ENCODE data around the gene TMEM98.
"Not testable (repeated sequence)": the region's sequence is repeated elsewhere in the genome, so short reads cannot be mapped to it uniquely, and the experiment has no call there.

Gene TMEM98

DNA sequence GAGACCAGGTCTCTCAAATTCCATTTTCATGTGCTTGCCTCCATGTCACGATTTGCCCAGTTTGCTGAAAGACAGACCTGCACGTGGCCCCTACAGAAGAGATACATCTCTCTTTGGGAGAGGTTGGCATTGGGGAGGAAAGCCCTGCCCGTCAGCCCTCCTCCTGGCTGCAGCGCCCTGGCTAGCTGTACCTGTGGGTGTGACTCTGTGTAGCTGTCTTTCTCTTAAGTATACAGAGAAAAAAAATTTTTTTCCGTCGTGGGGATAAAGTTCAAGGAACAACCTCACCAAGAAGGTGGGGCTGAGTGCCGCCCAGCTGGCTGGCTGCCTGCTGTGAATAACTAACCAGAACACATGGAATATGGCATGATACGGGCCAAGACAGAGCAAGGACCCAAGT lies 26.5 kb downstream of the TMEM98 start:
- TF ChIP-seq, protein P1, sequence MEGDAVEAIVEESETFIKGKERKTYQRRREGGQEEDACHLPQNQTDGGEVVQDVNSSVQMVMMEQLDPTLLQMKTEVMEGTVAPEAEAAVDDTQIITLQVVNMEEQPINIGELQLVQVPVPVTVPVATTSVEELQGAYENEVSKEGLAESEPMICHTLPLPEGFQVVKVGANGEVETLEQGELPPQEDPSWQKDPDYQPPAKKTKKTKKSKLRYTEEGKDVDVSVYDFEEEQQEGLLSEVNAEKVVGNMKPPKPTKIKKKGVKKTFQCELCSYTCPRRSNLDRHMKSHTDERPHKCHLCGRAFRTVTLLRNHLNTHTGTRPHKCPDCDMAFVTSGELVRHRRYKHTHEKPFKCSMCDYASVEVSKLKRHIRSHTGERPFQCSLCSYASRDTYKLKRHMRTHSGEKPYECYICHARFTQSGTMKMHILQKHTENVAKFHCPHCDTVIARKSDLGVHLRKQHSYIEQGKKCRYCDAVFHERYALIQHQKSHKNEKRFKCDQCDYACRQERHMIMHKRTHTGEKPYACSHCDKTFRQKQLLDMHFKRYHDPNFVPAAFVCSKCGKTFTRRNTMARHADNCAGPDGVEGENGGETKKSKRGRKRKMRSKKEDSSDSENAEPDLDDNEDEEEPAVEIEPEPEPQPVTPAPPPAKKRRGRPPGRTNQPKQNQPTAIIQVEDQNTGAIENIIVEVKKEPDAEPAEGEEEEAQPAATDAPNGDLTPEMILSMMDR (IDR thresholded peaks at IDR 0.05; ENCODE audit: borderline replicate concordance, insufficient read depth, low read depth, low read length) = no peak
- no peak overlapping the region for H3K4me3 ChIP-seq (ENCODE audit: low read depth, low read length)

DNA sequence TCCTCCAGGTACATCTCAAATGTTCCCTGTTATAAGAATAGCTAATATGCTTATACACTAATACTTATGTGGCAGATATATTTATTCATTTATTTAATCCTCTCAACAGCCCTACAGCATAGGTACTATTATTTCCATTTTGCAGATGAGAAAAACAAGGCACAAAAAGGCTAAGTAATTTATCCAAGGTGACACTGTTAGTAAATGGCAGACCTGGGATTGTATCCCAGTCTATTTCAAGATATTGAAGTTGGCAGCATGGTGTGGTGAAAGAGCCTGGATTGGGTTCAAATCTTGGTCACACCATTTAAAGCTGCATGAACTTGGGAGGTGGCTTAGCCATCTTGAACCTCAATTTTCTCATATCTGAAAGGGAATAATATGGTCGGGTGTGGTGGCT lies 27.2 kb downstream of the TMEM98 start:
- TF ChIP-seq, protein P1 (IDR thresholded peaks at IDR 0.05; ENCODE audit: borderline replicate concordance, insufficient read depth, low read depth, low read length) = no peak
- H3K4me3 ChIP-seq (ENCODE audit: low read depth, low read length) = no peak overlapping the region

DNA sequence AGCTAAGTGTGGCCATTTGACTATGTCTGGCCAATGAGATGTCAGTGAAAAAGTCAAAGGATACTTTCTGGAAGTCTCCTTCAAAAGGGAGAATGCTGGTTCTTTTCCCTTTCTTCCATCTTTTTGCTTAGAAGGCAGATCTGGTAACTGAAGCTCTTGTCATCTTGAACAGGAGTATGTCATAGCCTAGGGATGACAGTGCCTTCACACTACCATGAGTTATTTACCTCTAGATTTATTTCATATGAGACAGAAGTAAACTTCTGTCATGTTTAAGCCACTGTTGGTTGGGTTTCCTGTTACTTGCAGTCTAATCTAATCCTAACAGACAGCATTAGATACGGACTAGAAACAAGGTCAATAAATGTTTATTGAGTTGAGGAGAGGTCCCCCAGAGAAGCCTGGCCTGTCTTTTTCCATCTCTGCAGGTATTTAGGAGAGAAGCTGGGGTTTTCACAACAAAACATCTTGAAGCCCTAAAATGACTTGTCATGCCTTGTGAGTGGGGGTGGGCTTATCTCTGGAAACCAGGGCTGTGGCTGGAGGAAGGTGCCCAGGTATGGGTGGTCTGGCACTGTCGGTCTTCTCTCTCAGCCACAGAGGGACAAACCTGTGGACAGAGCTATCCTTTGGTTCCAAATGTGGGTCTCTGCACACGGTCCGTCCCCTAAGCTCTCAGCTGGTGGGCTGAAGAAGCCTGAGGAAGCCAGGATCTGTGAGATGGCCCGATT lies 28.5 kb downstream of the TMEM98 start:
- H3K4me3 ChIP-seq (ENCODE audit: low read depth, low read length) = no peak overlapping the region
- TF ChIP-seq, protein P1 (IDR thresholded peaks at IDR 0.05; ENCODE audit: borderline replicate concordance, insufficient read depth, low read depth, low read length) = no peak

DNA sequence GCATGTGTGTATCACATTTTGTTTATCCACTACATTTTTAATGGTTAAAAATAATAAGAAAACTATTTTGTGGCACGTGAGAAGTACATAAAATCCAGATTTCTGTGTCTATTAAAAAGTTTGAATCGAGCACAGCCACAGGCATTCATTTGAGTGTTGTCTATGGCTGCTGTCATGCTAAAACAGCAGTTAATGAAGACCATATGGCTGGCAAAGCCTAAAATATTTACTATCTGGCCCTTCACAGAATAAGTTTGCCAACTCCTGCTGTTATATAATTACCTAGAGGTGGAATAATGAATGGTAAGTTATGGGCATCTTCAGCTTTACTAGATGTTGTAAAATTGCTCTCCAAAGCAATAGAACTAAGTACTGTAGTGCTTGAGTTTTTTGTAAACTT lies 30.5 kb downstream of the TMEM98 start:
- TF ChIP-seq, protein P1 (IDR thresholded peaks at IDR 0.05; ENCODE audit: borderline replicate concordance, insufficient read depth, low read depth, low read length) = no peak
- H3K4me3 ChIP-seq (ENCODE audit: low read depth, low read length) = no peak overlapping the region

DNA sequence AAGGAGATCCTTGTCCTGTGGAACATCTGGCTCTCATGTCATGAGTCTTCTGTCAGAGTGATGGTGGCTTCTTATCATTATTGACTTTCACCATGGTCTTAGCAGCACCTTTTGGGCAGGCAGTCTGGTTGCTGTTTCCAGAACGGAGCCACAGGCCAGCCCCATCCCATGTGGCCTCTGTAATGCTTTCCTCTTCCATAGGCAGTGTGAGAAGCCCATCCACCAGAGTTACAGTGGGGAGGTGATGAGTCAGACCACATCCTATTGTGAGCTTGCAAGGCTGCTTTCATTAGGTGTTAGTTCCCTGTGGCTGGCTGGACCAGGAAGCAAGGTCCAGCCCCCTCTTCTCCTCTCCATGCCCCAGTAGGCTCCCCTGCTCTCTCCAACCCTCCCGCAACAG lies 32.9 kb downstream of the TMEM98 start:
- H3K4me3 ChIP-seq (ENCODE audit: low read depth, low read length) = no peak overlapping the region
- TF ChIP-seq, protein P1 (IDR thresholded peaks at IDR 0.05; ENCODE audit: borderline replicate concordance, insufficient read depth, low read depth, low read length) = no peak

DNA sequence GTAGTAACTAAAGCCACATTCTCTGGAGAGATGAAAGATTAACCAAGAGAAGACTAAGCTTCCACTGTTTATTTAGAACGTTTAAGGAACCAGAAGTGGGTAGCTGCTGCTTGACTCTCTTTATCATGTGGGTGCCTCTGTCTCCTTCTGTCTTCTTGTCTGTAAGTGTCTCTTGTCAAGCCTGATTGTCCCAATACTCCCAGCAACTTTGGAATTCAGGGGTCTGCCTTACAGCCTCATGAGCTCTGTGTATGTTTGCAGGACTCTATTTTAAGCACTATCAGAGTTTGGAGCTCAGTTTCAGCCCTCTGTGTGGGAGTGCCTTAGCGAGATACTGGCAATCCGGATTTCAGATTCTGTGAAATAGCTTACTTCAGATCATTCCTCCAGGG lies 34.4 kb downstream of the TMEM98 start:
- TF ChIP-seq, protein P1 (IDR thresholded peaks at IDR 0.05; ENCODE audit: borderline replicate concordance, insufficient read depth, low read depth, low read length) = no peak
- no peak overlapping the region for H3K4me3 ChIP-seq (ENCODE audit: low read depth, low read length)

DNA sequence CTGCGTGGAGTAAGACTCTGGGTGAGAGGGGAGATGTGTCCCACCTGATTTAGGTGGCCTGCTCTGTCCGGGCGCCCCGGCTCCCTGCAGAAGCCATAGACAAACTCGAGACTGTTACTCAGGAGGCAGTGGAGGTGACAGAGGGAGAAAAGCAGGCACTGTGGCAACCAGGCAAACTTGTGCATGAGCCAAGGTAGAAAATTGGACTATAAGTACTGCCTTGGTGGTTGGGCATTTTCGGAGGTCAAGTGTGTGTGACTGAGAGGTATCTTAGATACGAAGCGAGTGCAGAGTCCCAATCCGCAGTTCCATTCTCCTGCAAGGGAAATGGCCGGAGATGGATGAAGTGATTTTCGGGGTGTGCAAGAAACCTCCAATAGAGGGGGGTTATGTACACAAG lies 36.6 kb downstream of the TMEM98 start:
- no peak overlapping the region for H3K4me3 ChIP-seq (ENCODE audit: low read depth, low read length)
- TF ChIP-seq, protein P1 (IDR thresholded peaks at IDR 0.05; ENCODE audit: borderline replicate concordance, insufficient read depth, low read depth, low read length) = no peak

DNA sequence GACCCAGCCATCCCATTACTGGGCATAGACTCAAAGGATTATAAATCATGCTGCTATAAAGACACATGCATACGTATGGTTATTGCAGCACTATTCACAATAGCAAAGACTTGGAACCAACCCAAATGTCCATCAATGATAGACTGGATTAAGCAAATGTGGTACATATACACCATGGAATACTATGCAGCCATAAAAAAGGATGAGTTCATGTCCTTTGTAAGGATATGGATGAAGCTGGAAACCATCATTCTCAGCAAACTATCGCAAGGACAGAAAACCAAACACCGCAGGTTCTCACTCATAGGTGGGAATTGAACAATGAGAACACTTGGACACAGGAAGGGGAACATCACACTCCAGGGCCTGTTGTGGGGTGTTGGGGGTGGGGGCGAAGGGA lies 41.3 kb downstream of the TMEM98 start:
- not testable (repeated sequence) for H3K4me3 ChIP-seq (ENCODE audit: low read depth, low read length)
